ENCODE data around the gene MAG.

DNA sequence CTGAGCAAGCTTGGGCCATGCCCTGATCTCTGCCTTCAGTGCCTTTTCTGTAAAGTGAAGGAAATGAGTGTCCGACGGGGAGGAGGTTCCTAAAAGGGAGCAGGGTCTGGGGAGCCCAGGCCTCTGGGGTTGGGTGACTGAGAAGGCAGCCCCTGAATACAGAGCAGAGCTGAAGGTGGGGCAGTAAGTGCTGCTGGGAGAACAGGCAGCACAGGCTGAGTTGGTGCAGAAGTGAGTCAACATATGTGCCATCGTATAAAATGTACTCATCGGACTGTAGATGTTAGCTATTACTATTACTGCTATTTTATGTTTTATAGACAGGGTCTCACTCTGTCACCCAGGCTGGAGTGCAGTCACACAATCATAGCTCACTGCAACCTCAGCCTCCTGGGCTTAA lies 10.7 kb upstream of the MAG start:
- TF ChIP-seq POLR2A (IDR thresholded peaks at IDR 0.05) = no peak
- TF ChIP-seq, protein P1, sequence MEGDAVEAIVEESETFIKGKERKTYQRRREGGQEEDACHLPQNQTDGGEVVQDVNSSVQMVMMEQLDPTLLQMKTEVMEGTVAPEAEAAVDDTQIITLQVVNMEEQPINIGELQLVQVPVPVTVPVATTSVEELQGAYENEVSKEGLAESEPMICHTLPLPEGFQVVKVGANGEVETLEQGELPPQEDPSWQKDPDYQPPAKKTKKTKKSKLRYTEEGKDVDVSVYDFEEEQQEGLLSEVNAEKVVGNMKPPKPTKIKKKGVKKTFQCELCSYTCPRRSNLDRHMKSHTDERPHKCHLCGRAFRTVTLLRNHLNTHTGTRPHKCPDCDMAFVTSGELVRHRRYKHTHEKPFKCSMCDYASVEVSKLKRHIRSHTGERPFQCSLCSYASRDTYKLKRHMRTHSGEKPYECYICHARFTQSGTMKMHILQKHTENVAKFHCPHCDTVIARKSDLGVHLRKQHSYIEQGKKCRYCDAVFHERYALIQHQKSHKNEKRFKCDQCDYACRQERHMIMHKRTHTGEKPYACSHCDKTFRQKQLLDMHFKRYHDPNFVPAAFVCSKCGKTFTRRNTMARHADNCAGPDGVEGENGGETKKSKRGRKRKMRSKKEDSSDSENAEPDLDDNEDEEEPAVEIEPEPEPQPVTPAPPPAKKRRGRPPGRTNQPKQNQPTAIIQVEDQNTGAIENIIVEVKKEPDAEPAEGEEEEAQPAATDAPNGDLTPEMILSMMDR (IDR thresholded peaks at IDR 0.05) = no peak

All from uterus (tissue), 2 donors.